ENCODE measurements around the gene LRRC23.
A peak's percentile ranks its signal among the peaks of the same experiment; 100 is the strongest.
"Not testable (repeated sequence)": the region's sequence is repeated elsewhere in the genome, so short reads cannot be mapped to it uniquely, and the experiment has no call there.

The LRRC23 gene, protein sequence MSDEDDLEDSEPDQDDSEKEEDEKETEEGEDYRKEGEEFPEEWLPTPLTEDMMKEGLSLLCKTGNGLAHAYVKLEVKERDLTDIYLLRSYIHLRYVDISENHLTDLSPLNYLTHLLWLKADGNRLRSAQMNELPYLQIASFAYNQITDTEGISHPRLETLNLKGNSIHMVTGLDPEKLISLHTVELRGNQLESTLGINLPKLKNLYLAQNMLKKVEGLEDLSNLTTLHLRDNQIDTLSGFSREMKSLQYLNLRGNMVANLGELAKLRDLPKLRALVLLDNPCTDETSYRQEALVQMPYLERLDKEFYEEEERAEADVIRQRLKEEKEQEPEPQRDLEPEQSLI

GRCh38 chr12:6904280-6905276 lies at the start of gene LRRC23:
LRRC23 (plus strand) TSS chr12:6904822; CDS start chr12:6905634, 812 bp downstream.
- peak; percentile 96 to 97 for DNase-seq
- TF ChIP-seq GATA1 (IDR thresholded peaks at IDR 0.05; ENCODE audit: low read depth, low read length) = no peak
- peak; percentile 71 for TF ChIP-seq POLR2A (IDR thresholded peaks at IDR 0.05; ENCODE audit: low read length)

- TF ChIP-seq GATA1 (IDR thresholded peaks at IDR 0.05; ENCODE audit: low read depth, low read length) (no peak), POLR2A (IDR thresholded peaks at IDR 0.05; ENCODE audit: low read length) (no peak)
- no peak for DNase-seq
Observed at GRCh38 chr12:6855322-6855721, 49.3 kb upstream of the LRRC23 start.

- TF ChIP-seq POLR2A (IDR thresholded peaks at IDR 0.05; ENCODE audit: low read length) = no peak
- no peak for TF ChIP-seq GATA1 (IDR thresholded peaks at IDR 0.05; ENCODE audit: low read depth, low read length)
- no peak for DNase-seq
Observed at GRCh38 chr12:6858799-6859198, 45.8 kb upstream of the LRRC23 start.

GRCh38 chr12:6860116-6860515 lies 44.5 kb upstream of the LRRC23 start:
- no peak for TF ChIP-seq GATA1 (IDR thresholded peaks at IDR 0.05; ENCODE audit: low read depth, low read length)
- DNase-seq = no peak

DNA sequence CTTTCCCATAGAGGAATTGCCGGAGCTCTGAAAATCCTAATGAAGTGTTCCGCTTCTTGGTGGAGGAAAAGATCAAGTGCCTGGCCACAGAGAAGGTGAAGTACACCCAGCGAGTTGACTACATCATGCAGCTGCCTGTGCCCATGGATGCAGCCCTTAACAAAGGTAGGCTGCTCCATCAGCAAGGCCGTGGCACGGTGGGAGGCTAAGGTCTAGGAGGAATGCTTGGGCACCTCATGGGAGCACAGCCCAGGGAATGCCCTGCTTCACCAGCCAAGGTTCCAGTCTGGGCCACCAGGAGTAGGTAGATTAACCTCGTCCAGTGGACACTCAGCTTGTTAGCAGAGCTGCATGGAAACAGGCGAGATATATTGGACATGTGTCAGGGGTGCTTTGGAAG lies 43.7 kb upstream of the LRRC23 start:
- no peak for TF ChIP-seq GATA1 (IDR thresholded peaks at IDR 0.05; ENCODE audit: low read depth, low read length)
- TF ChIP-seq POLR2A (IDR thresholded peaks at IDR 0.05; ENCODE audit: low read length) = no peak
- no peak for DNase-seq

GRCh38 chr12:6861391-6861790 lies 43.2 kb upstream of the LRRC23 start:
- TF ChIP-seq POLR2A (IDR thresholded peaks at IDR 0.05; ENCODE audit: low read length) (no peak), GATA1 (IDR thresholded peaks at IDR 0.05; ENCODE audit: low read depth, low read length) (no peak)
- no peak for DNase-seq

- TF ChIP-seq POLR2A (IDR thresholded peaks at IDR 0.05; ENCODE audit: low read length) (no peak), GATA1 (IDR thresholded peaks at IDR 0.05; ENCODE audit: low read depth, low read length) (no peak)
- no peak for DNase-seq
Observed at GRCh38 chr12:6863033-6863432, 41.6 kb upstream of the LRRC23 start.

- DNase-seq = no peak
- TF ChIP-seq GATA1 (IDR thresholded peaks at IDR 0.05; ENCODE audit: low read depth, low read length) (no peak), POLR2A (IDR thresholded peaks at IDR 0.05; ENCODE audit: low read length) (no peak)
Observed at GRCh38 chr12:6863586-6864321, 40.9 kb upstream of the LRRC23 start.

DNA sequence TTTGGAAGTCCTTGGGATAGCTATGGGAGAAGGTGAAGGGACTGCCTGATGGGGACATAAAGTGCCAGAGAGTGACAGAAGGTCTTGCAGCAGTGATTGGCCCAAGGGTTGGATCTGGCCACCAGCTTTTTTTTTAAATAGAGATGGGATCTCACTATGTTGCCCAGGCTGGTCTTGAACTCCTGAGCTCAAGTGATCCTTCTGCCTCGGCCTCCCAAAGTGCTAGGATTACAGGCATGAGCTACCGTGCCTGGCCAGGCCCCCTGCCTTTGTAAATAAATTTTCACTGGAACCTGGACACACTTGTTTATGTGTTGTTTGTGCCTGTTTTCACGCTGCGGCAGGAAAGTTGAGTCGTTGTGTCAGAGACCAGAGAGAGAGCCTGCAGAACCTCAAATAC lies 39.3 kb upstream of the LRRC23 start:
- not testable (repeated sequence) for DNase-seq

GRCh38 chr12:6866163-6866919 lies 38.3 kb upstream of the LRRC23 start:
- no peak for TF ChIP-seq POLR2A (IDR thresholded peaks at IDR 0.05; ENCODE audit: low read length)
- no peak for TF ChIP-seq GATA1 (IDR thresholded peaks at IDR 0.05; ENCODE audit: low read depth, low read length)
- DNase-seq = no peak

GRCh38 chr12:6866920-6867412 lies 37.7 kb upstream of the LRRC23 start:
- no peak for DNase-seq
- no peak for TF ChIP-seq POLR2A (IDR thresholded peaks at IDR 0.05; ENCODE audit: low read length)
- TF ChIP-seq GATA1 (IDR thresholded peaks at IDR 0.05; ENCODE audit: low read depth, low read length) = no peak

GRCh38 chr12:6867413-6868210 lies 37.0 kb upstream of the LRRC23 start, which contains the start of gene TPI1:
TPI1 (plus strand) TSS chr12:6867531; CDS start chr12:6867567, 36 bp downstream.
- TF ChIP-seq POLR2A (IDR thresholded peaks at IDR 0.05; ENCODE audit: low read length) (peak; percentile 89), GATA1 (IDR thresholded peaks at IDR 0.05; ENCODE audit: low read depth, low read length) (no peak)
- peak; percentile 88 to 93 for DNase-seq
